Measurements from ENCODE around the gene MFAP3.

Gene MFAP3

DNA sequence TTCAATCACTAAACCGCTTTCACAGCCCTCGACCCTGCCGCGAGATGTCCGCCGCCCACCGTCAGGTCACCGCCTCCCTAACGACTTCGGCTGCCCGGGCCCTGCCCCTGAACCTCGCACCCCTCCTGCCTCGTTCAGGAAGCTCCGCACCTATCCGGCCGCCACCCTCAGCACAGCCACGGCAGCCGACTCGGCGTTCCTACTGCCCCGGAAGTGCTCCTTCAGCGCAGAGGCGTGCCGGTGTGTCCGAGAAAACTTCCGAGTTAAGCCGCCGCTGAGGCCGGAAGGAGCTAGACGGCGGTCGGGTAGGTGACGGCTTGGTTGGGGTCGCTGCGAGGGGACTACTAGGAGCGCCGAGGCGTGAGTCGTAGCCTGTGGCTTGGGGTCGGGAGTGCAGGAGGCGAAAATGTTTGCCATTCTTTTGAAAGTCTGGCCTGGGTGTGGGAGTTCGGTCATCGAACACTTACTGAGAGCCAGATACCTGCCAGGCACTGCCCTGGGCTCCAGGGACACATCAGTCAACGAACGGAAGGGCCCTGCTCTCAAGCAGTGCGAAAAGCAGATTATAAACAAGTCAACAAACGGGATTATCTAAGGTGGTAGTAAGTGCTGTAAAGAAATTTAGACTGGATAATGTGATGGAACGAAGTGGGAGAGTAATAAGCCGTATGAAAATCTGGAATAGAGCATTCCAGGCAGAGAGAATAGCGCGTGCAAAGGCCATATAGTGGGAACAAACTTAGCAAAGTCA, at the start of gene MFAP3, which contains the start of gene FAM114A2:
MFAP3 (plus strand) TSS at position 261 of the 751 bp plus-strand sequence. CDS start 10,756 bp downstream, outside the sequence.
FAM114A2 (minus strand) TSS at position 204 of the 751 bp plus-strand sequence. CDS start 3,957 bp downstream, outside the sequence.
- peak within 1 kb of the TSS; percentile 57 for H3K4me3 ChIP-seq (replicated peaks; ENCODE audit: low read depth, low read length)
- DNase-seq (ENCODE audit: extremely low read depth, low read depth), result peak; percentile 52

GRCh38 chr5:153991168-153991567, 47.6 kb upstream of the MFAP3 start:
- no peak for DNase-seq (ENCODE audit: extremely low read depth, low read depth)
- TF ChIP-seq, protein P1, sequence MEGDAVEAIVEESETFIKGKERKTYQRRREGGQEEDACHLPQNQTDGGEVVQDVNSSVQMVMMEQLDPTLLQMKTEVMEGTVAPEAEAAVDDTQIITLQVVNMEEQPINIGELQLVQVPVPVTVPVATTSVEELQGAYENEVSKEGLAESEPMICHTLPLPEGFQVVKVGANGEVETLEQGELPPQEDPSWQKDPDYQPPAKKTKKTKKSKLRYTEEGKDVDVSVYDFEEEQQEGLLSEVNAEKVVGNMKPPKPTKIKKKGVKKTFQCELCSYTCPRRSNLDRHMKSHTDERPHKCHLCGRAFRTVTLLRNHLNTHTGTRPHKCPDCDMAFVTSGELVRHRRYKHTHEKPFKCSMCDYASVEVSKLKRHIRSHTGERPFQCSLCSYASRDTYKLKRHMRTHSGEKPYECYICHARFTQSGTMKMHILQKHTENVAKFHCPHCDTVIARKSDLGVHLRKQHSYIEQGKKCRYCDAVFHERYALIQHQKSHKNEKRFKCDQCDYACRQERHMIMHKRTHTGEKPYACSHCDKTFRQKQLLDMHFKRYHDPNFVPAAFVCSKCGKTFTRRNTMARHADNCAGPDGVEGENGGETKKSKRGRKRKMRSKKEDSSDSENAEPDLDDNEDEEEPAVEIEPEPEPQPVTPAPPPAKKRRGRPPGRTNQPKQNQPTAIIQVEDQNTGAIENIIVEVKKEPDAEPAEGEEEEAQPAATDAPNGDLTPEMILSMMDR (IDR thresholded peaks at IDR 0.05; ENCODE audit: low read depth, low read length, missing control alignments), result no peak
- no peak overlapping the region for H3K4me3 ChIP-seq (replicated peaks; ENCODE audit: low read depth, low read length)

More for the DNA sequence above, at the start of gene MFAP3, which contains the start of gene FAM114A2:
- TF ChIP-seq, protein P1 (IDR thresholded peaks at IDR 0.05; ENCODE audit: low read depth, low read length, missing control alignments), result no peak

DNA sequence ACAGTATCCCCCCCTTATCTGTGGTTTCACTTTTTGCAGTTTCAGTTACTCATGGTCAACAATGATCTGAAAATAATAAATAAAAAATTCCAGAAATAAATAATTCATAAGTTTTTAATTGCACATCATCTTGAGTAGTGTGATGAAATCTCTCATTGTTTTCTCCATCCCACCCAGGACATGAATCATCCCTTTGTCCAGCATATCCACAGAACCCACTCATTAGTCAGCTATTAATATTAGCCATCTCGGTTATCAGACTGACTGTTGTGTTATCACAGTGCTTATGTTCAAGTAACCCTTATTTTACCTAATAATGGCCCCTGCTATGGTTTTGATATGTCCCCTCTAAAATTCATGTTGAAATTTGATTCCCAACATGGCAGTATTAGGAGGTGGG, 40.8 kb upstream of the MFAP3 start:
- no peak for DNase-seq (ENCODE audit: extremely low read depth, low read depth)
- no peak overlapping the region for H3K4me3 ChIP-seq (replicated peaks; ENCODE audit: low read depth, low read length)
- TF ChIP-seq, protein P1 (IDR thresholded peaks at IDR 0.05; ENCODE audit: low read depth, low read length, missing control alignments), result no peak

- no peak for DNase-seq (ENCODE audit: extremely low read depth, low read depth)
- H3K4me3 ChIP-seq (replicated peaks; ENCODE audit: low read depth, low read length), result no peak overlapping the region
- TF ChIP-seq, protein P1 (IDR thresholded peaks at IDR 0.05; ENCODE audit: low read depth, low read length, missing control alignments), result no peak
Observed at GRCh38 chr5:153998768-153999167, 40.0 kb upstream of the MFAP3 start.

- no peak overlapping the region for H3K4me3 ChIP-seq (replicated peaks; ENCODE audit: low read depth, low read length)
- DNase-seq (ENCODE audit: extremely low read depth, low read depth), result no peak
- TF ChIP-seq, protein P1 (IDR thresholded peaks at IDR 0.05; ENCODE audit: low read depth, low read length, missing control alignments), result no peak
Observed at GRCh38 chr5:153999995-154000394, 38.8 kb upstream of the MFAP3 start.

GRCh38 chr5:154000703-154001102, 38.1 kb upstream of the MFAP3 start:
- TF ChIP-seq, protein P1 (IDR thresholded peaks at IDR 0.05; ENCODE audit: low read depth, low read length, missing control alignments), result no peak
- no peak overlapping the region for H3K4me3 ChIP-seq (replicated peaks; ENCODE audit: low read depth, low read length)
- DNase-seq (ENCODE audit: extremely low read depth, low read depth), result no peak
